Urothelium cell line (cell line): Measurements from ENCODE around the gene PROK2.

Source experiments
- DNase-seq: peaks from one replicate; pipeline ENCODE4 v3.0.0; 2011; ENCODE audit warnings: low spot score, mixed read lengths
- FAIRE-seq: peaks from 2 replicates; lab custom pipeline; 2011; peaks lifted over from hg19 to GRCh38; lab: Jason Lieb, UNC

PROK2 gene

GRCh38 chr3:71751602-71752001 lies 33.3 kb downstream of the PROK2 start:
- no peak for FAIRE-seq
- no peak for DNase-seq

- no peak for FAIRE-seq
- no peak for DNase-seq
These were observed 40.2 kb downstream of the PROK2 start for GRCh38 chr3:71744738-71745137.

GRCh38 chr3:71742621-71743020 lies 42.3 kb downstream of the PROK2 start:
- DNase-seq (no peak), FAIRE-seq (no peak)

- DNase-seq, result no peak
- FAIRE-seq, result no peak
These were observed 50.1 kb downstream of the PROK2 start for GRCh38 chr3:71734881-71735280.

GRCh38 chr3:71733319-71733718 lies 51.6 kb downstream of the PROK2 start:
- FAIRE-seq (no peak), DNase-seq (no peak)

- FAIRE-seq (no peak), DNase-seq (no peak)
These were observed 52.3 kb downstream of the PROK2 start for GRCh38 chr3:71732637-71733036.

- FAIRE-seq (no peak), DNase-seq (no peak)
These were observed 56.2 kb downstream of the PROK2 start for GRCh38 chr3:71728632-71729342.

- DNase-seq (no peak), FAIRE-seq (no peak)
These were observed 58.8 kb downstream of the PROK2 start for GRCh38 chr3:71726146-71726545.

GRCh38 chr3:71725271-71725991 lies 59.5 kb downstream of the PROK2 start, which contains the start of gene EIF4E3:
Gene EIF4E3, minus strand, starts transcription at chr3:71725402. Its CDS starts 35 bp downstream, at chr3:71725367.
- peak; percentile 85 for DNase-seq
- FAIRE-seq, result no peak

GRCh38 chr3:71724584-71725270 lies 60.2 kb downstream of the PROK2 start:
- FAIRE-seq (peak; percentile 70), DNase-seq (peak; percentile 57)

- FAIRE-seq (no peak), DNase-seq (no peak)
These were observed 60.8 kb downstream of the PROK2 start for GRCh38 chr3:71724171-71724453.

GRCh38 chr3:71723452-71724170 lies 61.3 kb downstream of the PROK2 start:
- DNase-seq (no peak), FAIRE-seq (no peak)

GRCh38 chr3:71722693-71723092 lies 62.3 kb downstream of the PROK2 start:
- DNase-seq (no peak), FAIRE-seq (no peak)
